Osteoblast (primary cell): Measurements from ENCODE around the gene NXNL2. TPM values are rescaled to one million over a fixed set of nuclear protein-coding genes. Genes with fewer than 3 reads are reported as not detected.

Experiments
- DNase-seq: peaks from one replicate; pipeline ENCODE4 v3.0.0; 2011; ENCODE audit warnings: low spot score, mixed read lengths; ENCODE audit not compliant: insufficient read length; ENCODE audit errors: missing footprints
- H2AFZ ChIP-seq: 2 replicates; pipeline ENCODE4 v1.6.0; 2011; ENCODE audit warnings: mild to moderate bottlenecking, low read length
- H3K27ac ChIP-seq: 2 replicates; pipeline ENCODE4 v1.5.1; 2011; ENCODE audit warnings: mild to moderate bottlenecking, low read depth, low read length, moderate library complexity
- H3K27me3 ChIP-seq: 2 replicates; pipeline ENCODE4 v1.6.0; 2012; ENCODE audit warnings: mild to moderate bottlenecking, control low read depth, inconsistent platforms, low read length, moderate library complexity; ENCODE audit not compliant: insufficient read depth
- H3K36me3 ChIP-seq: 2 replicates; pipeline ENCODE4 v1.5.1; 2011; ENCODE audit warnings: mild to moderate bottlenecking, low read length, control low read depth, moderate library complexity; ENCODE audit not compliant: insufficient read depth
- H3K4me1 ChIP-seq: 2 replicates; pipeline ENCODE4 v1.5.1; 2011; ENCODE audit warnings: mild to moderate bottlenecking, low read length, control low read depth, moderate library complexity; ENCODE audit not compliant: insufficient read depth
- H3K4me2 ChIP-seq: 2 replicates; pipeline ENCODE4 v1.6.0; 2011; ENCODE audit warnings: mild to moderate bottlenecking, low read length; ENCODE audit not compliant: insufficient read depth
- H3K4me3 ChIP-seq: fragments of 200-600 bp; sonication (generic); 3 replicates; pipeline ENCODE4 v1.5.1; 2012; ENCODE audit warnings: mild to moderate bottlenecking, low read length, inconsistent platforms; ENCODE audit not compliant: insufficient read depth
- H3K79me2 ChIP-seq: 2 replicates; pipeline ENCODE4 v1.6.0; 2012; ENCODE audit warnings: mild to moderate bottlenecking, low read length, control low read depth, inconsistent platforms; ENCODE audit not compliant: insufficient read depth
- H3K9me3 ChIP-seq: 2 replicates; pipeline ENCODE4 v1.5.1; 2011; ENCODE audit warnings: low read depth, low read length, control low read depth
- H4K20me1 ChIP-seq: 2 replicates; pipeline ENCODE4 v1.6.0; 2012; ENCODE audit warnings: mild to moderate bottlenecking, low read length, control low read depth; ENCODE audit not compliant: insufficient read depth
- CTCF ChIP-seq: IDR thresholded peaks from 2 replicates; pipeline ENCODE4 v1.5.1; 2011; ENCODE audit warnings: mild to moderate bottlenecking, low read depth, low read length, moderate library complexity; ENCODE audit errors: extremely low read depth
- total RNA-seq: library from RNA; depleted of rRNA; stranded (reverse); fragments of >200 nt; gene quantifications from 2 replicates; pipeline ENCODE4 v1.2.3, GENCODE V29; 2012

NXNL2 gene
- total RNA-seq, 1 donor = 3.3 TPM

GRCh38 chr9:88555268-88555980, 20.4 kb downstream of the NXNL2 start:
- no peak for DNase-seq
- no peak for TF ChIP-seq CTCF
- Histone ChIP-seq H3K4me2 (no peak overlapping the region), H3K36me3 (no peaks in the 10 kb centered on the region), H3K4me3 (no peak overlapping the region), H3K9me3 (no peaks in the 10 kb centered on the region), H2AFZ (no peak overlapping the region), H3K27me3 (no peaks in the 10 kb centered on the region), H3K79me2 (no peaks in the 10 kb centered on the region), H3K4me1 (no peaks in the 10 kb centered on the region), H3K27ac (no peak overlapping the region), H4K20me1 (no peaks in the 10 kb centered on the region)

- Histone ChIP-seq H3K36me3 (no peaks in the 10 kb centered on the region), H3K27ac (no peak overlapping the region), H3K79me2 (no peaks in the 10 kb centered on the region), H4K20me1 (no peaks in the 10 kb centered on the region), H3K4me3 (no peak overlapping the region), H3K4me2 (no peak overlapping the region), H3K4me1 (no peaks in the 10 kb centered on the region), H3K27me3 (no peaks in the 10 kb centered on the region), H2AFZ (no peak overlapping the region), H3K9me3 (no peaks in the 10 kb centered on the region)
- peak; percentile 73 for DNase-seq
- TF ChIP-seq CTCF = peak; percentile 33
These were observed 24.7 kb downstream of the NXNL2 start for GRCh38 chr9:88559661-88560060.

- no peaks in the 10 kb centered on the region for H3K36me3 ChIP-seq
- H3K79me2 ChIP-seq = no peaks in the 10 kb centered on the region
- H3K4me1 ChIP-seq = no peaks in the 10 kb centered on the region
- no peak overlapping the region for H3K4me2 ChIP-seq
- no peak overlapping the region for H3K27ac ChIP-seq
- no peak for TF ChIP-seq CTCF
- DNase-seq = no peak
- no peaks in the 10 kb centered on the region for H3K9me3 ChIP-seq
- no peaks in the 10 kb centered on the region for H4K20me1 ChIP-seq
- no peak overlapping the region for H3K4me3 ChIP-seq
- H3K27me3 ChIP-seq = no peaks in the 10 kb centered on the region
- no peak overlapping the region for H2AFZ ChIP-seq
These were observed 32.9 kb downstream of the NXNL2 start for GRCh38 chr9:88567870-88568269.

GRCh38 chr9:88571419-88571818, 36.4 kb downstream of the NXNL2 start:
- DNase-seq = peak; percentile 1

More at GRCh38 chr9:88571419-88571818, 36.4 kb downstream of the NXNL2 start:
- Histone ChIP-seq H3K36me3 (no peaks in the 10 kb centered on the region), H3K27me3 (no peaks in the 10 kb centered on the region), H3K4me3 (no peak overlapping the region), H3K4me2 (no peak overlapping the region), H3K27ac (no peak overlapping the region), H2AFZ (no peak overlapping the region), H3K4me1 (no peaks in the 10 kb centered on the region), H3K79me2 (no peaks in the 10 kb centered on the region), H4K20me1 (no peaks in the 10 kb centered on the region), H3K9me3 (no peaks in the 10 kb centered on the region)
- no peak for TF ChIP-seq CTCF
